HG02973 (cell line): ENCODE data around the gene BHLHE41.

ENCODE experiments used
- ATAC-seq: cut with Tn5 transposase; IDR thresholded peaks from one replicate; pipeline ENCODE4 v1.9.1; 2021; ENCODE audit warnings: moderate library complexity; ENCODE audit not compliant: unreplicated experiment

Gene BHLHE41

DNA sequence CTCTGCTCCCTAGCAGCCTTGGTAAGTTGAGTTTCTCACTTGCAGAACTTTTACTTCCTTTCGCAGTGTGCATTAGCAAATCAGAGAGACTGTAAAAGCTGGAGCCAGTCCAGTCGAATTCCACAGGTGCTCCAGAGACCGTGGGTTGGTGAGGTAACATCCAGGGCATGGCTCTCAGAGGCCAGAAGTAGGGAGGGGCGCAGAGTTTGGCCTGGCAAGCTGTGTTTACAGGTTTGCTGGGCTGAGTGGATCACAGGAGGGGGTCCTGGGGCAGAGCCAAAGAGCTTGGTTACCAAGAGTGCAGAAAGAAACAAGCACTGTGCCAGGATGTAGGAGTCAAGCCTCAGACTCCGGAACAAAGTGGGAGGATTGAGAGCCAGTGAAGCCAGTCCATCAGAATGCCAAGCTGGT, 10.2 kb upstream of the BHLHE41 start:
- ATAC-seq = no peak

DNA sequence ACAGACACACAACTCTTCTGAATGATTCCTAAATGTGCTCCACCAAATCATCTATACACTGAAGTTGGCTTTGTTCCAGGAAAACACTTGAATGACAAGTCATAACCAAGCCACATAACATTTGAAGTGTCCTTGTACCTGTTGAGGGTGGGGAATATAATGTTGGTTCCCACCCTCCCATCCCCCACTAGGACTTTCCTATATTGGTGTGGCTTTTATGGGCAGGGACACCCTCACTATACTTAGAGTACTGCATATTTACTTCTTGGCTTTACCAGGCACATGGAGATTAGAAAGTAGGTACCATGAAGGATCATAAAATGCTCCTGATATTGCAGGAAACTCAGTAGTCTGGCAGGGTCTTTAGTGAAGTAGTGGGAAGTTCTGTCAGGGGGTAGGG, 9.7 kb upstream of the BHLHE41 start:
- ATAC-seq = no peak

DNA sequence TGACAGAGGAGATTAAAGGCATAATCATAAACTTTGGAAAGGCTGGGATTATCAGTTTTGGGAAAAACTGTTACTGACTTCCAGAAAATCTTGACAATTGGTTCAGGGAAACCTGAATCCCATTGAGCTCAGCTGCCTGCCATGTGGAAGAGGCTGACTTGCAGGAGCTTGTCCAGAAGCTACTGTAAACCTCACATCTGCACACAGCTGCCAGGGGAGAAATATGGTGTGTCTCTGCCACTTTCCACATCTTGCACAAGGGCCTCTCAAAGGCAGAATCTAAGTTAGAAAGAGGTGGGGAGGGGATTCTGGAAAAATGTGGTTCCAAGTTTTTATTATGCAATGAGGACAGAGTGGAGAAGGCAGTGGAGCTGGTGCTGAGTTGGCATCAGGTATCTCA, 8.7 kb upstream of the BHLHE41 start:
- ATAC-seq = no peak

DNA sequence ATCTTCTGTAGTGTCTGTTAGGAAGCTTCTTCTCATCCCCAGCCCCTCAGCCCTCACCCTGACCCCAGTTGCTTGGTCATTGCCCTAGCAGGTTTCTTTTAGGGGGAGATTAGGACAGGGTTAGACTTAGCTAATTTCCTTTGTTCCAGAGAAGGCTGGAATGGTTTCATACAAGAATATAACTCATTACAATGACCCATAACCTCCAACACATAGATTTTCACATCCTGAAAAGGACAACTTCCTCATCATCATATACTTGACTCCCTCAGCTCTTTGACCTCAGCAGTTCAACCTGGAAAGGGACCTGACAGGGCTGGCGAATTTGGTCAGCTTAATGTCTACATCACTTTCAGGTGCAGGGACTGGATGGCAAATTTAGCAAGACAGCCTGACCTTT, 8.0 kb upstream of the BHLHE41 start:
- ATAC-seq = no peak

DNA sequence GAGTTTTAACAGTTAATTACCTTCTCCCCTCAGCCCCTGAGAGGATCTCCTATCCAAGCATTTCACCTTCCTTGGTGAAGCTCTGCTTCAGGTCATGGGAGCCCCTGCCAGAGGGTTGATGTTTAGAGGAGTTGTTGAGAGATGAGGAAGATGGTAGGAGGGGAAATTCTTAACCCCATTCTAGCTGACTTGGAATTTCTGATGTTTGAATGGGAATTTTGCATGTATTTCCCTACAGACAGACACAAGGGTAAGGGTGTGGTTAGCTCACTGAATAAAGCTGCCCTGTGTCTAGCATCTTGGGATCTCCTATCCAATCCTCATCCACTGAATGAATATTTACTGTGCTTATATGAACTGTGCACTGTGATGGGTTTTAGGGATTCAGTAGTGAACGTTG, 7.1 kb upstream of the BHLHE41 start:
- no peak for ATAC-seq

DNA sequence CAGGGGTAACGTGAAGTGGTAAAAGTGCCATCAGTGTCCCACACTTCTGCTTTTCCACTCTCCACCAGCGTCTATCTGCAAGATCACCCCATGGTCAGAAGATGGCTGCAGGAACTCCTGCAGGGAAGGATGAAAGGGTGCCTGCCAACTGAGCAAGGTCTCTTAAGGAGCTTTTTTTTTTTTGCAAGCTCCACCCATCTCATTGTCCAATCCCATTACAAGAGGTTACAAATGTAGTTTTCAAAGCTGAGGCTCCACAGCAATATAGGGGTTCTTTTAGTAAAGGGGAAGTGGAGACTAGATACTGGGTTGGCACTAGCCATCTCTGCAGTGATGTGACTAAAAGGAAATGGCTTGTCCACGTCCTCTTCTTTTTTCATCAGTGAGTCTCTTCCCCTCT, 5.9 kb upstream of the BHLHE41 start:
- no peak for ATAC-seq

DNA sequence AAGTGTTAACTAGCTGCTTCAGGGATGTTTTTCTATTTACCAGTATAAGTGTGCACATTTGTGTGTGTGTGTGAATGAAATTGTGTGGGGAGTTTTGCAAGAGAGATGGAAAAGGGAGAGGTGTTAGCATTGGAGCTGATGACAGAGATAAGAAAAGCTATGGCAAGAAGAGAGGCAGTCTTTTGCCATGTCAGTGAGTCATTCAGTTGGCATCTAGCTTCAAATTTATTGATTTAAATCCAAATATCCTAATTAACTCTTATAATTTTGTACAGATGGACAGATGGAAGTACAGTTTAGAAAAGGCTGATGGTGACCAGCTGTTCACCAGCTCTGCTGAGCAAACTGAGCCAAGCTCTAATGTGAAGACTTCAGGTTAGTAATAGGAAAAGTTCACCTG, 3.3 kb upstream of the BHLHE41 start:
- ATAC-seq = no peak

DNA sequence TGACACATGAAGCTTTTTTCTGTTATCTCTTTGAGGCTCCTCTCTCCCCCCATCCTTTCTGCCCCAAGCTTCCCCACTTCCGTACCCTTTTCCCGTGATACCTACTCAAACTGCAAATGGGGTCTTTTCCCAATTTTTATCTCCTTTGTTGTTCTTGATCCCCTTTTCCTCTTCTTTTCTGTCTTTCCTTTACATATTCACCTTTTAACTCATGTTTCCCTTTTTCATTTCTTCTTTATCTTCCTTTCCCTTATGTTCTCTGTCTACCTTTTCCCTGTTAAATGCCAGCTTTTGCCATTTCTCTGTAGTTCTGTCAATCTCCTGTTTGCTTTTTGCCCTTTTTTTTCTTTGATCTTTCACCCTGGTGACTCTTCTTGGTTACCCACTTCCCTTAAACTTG, 2.6 kb upstream of the BHLHE41 start:
- no peak for ATAC-seq

DNA sequence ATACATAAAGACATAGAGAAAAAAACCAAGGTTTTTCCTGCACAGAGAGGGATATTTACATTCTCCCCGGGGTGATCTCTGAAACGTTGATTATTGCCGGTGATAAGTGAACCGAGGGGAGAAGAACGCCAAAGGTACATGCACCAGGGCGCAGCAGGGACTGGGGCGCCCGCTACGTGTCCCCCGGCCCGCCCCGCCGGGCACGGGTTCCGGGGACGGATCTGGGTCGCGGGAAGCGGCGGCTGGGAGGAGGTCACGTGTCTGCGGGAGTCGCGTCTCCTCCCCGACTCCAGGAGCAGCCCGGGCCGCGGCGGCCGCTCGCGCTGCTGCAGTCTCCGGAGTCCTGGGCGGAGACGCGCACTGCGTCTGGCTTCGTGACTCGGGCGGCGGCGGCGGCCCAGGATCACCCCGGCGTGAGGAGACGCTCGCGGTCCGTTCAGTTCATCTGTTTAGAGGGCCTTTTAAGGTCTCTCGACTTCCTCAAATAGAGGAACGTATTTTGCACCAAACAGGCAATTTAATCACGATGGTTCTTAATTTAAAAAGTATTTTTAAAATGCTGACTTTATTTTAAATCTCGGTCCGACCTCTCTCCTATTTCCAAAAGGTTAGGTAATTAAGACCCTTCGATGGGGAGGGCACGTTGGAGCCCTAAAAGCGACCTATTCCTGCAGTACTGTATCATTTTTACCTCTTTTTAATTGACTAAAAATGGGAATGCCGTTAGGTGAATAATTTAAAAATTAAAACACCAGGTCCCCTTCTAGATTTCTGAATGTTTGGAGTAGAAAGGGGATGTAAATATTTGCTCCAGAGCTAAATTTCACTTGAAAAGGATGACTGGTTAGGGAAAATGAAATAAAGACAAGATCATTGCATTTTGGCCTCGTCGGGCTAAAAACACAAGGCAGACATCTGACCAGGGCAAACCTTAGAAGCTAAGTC, 1.8 kb upstream of the BHLHE41 start:
- ATAC-seq = no peak

DNA sequence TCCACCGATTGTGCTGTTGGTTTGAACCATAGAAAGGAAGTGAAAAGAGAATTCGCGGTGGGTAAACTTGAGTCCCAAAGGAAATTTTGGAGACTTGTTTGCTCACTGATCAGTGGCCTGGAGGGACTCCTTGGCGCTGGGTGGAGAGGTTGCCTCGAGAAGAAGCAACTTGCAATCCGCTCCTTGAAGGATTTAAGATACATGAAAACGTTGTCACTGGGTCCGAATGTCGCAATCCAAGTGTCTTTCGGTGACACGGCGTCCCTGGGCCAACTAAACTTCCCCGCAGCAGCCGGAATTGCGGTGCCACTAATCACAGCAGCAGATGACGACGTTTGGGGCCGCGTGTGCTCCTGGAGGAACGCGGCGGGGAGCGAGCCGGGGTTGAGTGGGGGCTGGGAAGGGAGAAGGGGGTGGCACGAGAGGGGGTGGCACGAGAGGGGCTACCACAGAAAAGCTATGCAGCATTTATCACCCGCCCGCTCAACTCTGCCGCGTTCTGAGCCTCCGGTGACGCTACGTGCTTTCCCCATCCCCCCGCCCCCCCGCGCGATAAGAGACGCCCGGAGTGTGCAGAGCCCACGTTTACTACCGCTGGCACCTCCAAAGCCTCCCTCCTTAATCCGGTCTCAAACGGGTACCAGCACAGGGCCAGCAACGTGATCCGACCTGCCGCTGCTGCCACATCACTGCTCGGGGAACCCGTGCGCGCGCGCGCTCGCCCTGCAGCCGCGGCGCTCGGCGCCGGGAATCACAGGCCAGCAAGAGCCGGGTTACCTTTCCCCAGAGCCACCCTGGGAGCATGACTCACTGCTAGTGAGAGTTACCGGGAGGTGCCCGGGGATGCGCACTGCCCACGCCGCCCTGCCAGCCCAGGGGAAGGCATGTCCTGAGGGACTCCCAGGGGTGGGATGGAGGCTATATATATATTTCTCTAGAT, 833 bp upstream of the BHLHE41 start:
- ATAC-seq = no peak

DNA sequence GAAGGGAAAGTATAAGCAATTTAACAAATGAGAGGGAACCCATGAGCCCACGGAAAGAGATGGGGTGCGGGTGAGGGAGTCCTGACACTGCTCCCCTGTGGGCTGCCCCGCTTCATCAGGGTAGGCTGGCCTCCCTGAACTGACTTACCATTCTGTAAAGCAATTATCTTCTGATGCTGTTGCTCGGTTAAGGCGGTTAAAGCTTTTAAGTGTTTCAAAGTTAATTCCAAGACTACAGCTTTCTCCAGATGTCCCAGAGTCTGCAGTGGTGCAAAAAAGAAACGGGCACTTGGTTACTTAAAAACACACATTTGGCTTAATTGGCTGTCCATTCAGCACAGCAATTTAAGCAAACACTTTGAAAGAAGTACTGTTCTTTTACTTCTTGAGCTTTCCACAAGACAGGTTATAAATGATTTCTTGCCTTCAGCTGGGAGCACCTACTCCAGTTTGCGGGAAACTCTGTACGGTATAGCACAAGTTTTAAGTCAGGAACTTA, 1.3 kb downstream of the BHLHE41 start:
- ATAC-seq = no peak

DNA sequence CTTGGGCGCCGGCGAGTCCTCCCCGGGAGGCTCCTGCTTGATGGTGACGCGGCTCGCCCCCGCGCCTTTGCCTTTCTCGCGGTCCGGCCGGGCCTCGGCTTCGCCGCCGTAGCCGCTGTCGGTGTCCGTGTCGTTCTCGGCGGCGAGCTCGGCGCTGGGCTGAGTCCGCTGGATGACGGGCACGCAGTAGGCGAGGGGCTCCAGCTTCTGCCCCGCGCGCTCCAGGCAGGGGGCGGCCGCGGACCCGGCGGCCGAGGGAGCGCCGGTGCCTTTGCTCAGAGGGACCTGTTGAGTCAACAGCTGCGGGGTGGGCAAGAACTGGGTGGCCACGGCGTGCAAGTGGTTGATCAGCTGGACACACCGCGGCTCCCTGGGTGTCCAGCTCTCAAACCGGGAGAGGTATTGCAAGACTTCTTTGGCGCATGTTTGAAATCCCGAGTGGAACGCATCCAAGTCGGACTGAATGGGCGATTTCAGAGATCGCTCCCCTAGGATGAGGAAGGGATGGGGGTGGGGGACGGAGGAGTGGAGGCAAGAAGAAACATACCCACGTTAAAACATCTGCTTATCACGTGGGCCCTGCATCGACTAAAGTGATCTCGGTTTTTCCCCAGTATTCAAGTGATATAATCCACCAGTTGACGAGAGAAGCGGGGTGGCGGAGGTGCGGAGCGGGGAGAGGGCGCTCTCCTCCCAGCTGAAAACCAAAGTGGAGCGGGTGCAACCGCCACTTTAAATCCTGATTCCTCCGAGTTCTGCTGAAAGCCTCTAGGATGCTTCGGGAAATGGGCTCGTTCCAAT, 2.0 kb downstream of the BHLHE41 start:
- no peak for ATAC-seq

DNA sequence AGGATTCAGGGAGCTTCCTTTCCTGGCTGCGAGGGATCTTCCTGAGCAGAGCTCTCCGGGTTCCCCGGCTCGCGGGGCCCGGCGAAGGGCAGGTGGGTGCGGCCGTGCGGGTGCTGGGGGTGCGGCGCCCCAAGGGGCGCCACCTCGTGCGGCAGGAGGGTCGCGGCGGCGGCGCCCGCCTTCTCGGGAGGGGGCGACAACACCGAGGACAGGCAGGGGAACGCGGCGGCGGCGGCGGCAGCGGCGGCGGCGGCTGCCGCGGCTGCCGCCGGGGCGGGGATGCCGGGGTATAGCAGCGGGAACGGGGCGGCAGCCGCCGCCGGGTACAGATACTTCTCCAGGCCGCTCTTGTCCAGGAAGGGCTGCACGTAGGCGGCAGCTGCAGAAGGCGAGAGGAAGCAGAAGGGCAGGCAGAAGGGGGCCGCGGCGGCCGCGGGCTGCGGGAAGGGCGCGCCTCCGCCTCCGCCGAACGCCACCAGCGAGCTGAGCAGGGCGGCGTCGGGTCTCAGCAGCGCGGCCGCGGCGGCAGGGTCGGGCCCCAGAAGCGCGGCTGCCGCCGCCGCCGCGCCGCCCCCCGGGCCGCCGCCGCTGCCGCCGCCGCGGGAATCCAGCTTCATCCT, 2.7 kb downstream of the BHLHE41 start:
- ATAC-seq = no peak

DNA sequence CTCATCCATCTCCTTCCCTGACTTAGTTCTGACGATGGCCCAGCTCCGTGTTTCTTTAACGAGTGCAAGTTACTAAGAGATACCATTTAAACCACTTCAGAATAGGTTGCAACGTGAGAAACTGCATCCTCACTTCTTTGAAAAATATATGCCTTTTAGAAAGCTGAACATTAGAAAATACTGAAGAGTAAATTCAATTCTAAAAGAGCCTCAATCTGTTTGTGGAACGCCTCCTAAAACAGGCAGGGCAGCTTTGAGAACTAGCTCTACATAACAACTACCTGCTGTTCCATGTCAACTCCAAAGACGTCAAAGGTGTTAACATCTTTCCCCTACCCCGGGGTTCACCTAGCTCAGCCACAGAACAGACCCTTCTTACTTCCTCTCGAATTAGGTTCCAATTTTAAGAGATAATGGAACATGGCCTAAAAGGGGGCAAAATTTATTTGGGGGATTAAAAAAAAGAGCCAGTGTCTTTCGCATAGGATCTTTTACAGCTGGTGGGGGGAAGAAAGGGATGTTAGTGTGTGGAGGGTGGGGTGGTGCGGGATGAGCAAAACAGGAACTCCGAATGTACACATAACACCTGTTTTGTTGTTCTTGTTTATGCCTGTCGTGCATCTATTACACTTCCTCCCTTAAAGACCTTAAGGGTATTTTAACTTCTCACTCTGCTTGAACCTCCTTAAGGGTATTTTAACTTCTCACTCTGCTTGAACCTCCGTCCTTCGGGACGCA, 3.3 kb downstream of the BHLHE41 start:
- ATAC-seq = no peak

DNA sequence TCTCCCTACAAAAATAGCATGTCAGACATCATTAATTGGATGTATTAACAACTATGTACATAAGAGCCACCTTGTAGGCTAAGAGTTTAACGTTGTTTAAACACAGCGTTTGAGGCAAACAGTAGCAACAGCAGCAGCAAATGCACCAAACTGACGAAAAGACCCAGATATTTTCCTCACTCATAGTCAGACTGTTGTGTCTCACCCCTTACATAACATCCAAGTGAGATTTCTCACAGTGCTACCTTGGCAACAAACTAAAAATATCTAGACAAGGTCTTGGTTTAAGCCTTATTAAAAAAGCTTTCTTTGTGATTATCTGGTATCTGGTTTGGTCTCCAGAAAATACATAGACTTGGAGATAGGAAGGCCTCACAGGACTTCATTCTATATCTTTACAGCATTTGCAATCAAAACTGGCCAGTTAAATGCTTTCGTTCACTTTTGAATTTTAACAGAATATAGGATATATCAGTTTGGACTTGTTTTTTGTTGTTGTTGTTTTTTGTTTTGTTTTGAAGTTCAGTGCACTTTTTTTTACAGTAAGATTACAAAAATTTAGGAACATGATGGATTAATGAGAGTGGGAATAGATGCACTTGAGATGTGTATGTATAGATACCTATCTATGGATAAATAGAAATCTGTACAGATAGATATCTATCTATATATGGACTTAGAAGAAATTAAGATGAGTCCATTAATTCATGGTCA, 4.1 kb downstream of the BHLHE41 start:
- ATAC-seq = no peak

DNA sequence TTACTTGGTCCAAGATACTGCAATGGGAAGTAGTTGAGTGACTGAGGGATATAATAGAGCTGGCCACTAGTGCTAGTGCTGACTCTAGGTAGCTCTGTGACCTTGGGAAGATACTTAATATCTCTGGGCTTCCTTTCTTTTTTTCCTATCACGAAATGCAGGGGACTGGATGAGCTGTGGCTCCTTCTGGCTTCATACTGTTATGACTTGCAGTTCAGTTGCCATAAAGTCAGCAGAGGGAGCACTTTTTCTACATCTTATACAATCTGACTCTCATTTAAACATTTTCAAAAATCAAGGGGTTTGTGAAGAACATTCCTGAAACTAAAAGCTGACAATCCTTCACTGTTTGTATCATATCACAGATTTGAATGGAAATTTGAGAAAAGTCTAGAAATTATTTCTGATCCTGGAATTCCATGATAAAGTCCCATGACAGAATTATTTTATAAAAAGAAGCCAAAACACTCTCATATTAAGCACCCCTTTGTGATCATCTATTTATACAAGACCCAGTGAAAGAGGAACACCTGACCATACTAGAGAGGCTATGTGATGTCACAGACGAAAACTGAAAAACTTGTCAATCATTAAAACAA, 5.3 kb downstream of the BHLHE41 start:
- no peak for ATAC-seq

DNA sequence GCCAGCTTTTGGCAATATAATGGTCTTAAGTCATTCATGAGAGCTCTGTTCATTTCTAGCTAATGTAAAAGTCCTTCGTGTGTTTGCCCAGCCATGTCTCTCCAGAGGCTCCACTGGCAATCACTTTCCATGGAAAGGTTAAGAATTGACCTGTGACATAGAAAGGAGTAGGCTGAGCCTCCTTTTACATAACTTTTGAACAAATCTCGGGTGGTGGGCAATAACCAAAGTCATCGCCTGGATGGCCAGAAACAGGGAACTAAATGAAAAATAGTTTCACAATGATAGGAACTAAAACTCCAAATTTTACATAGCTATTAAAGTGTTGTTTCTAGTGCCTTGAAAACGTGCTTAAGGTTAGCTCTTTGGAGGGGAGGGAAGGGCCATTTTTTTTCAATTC, 6.5 kb downstream of the BHLHE41 start:
- no peak for ATAC-seq

DNA sequence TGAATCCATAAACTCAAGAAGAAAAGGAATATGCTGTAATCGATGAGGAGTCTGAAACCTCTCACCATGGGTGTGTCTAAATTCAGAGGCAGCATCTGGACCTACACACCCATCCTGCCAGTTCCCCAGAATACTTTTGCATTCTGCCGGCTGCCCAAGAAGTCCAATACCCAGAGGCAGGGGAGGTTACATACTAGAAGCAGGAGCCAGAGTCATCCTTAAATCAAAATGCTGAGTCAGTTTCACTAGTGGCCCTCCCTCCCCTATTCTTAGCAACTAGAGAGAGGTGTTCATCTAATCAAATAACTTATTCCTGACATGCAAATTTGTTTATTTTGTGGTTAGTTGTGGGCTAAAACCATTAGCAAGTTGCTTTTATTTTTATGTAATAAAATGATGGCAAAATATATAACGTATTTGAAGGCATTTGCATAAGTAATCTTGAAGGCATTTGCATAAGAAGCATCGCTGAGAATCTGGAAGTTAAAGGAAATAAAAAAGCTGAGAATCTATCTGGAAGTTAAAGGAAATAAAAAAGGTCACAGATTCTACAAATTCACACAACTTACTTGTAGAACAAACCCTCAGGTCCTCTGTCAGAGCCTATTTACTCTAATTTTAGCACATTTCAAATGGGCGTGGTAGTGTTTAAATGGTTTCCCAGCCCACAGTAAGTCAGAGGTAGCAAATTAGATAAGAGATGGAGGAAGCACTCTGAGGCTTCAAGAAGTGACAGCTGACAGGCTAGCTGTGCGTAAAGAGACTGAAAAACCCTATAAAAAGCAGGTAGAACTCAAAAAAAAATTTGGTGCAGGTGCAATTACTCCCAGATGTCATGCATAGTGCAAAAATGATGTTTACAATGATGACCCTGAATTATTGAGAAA, 7.8 kb downstream of the BHLHE41 start:
- ATAC-seq = no peak
